ENCODE data around the gene STX12.
A peak's percentile ranks its signal among the peaks of the same experiment; 100 is the strongest.
"Not testable (repeated sequence)": the region's sequence is repeated elsewhere in the genome, so short reads cannot be mapped to it uniquely, and the experiment has no call there.

Gene STX12

GRCh38 chr1:27835501-27835900, 62.5 kb downstream of the STX12 start:
- DNase-seq (ENCODE audit: extremely low spot score) = no peak
- POLR2A ChIA-PET = no interaction called here
- CTCF ChIA-PET = no interaction called here
- TF ChIP-seq PKNOX1 (IDR thresholded peaks at IDR 0.05) = no peak
- no peak for TF ChIP-seq ARNT (IDR thresholded peaks at IDR 0.05)
- no peak for TF ChIP-seq L3MBTL2 (conservative IDR thresholded peaks at IDR 0.05)
- TF ChIP-seq SP1 (IDR thresholded peaks at IDR 0.05) = no peak
- no peak for TF ChIP-seq FOXA1 (IDR thresholded peaks at IDR 0.05)
- no peak for TF ChIP-seq SUZ12 (IDR thresholded peaks at IDR 0.05)
- TF ChIP-seq ZNF384 (IDR thresholded peaks at IDR 0.05) = no peak
- no peak for TF ChIP-seq BHLHE40 (IDR thresholded peaks at IDR 0.05; ENCODE audit: borderline replicate concordance)
- no peak for TF ChIP-seq FOXM1 (IDR thresholded peaks at IDR 0.05; ENCODE audit: borderline replicate concordance)
- TF ChIP-seq TARDBP (IDR thresholded peaks at IDR 0.05) = no peak

GRCh38 chr1:27849951-27850350, 76.9 kb downstream of the STX12 start:
- POLR2A ChIA-PET = no interaction called here
- TF ChIP-seq NFRKB (IDR thresholded peaks at IDR 0.05) (no peak), ARNT (IDR thresholded peaks at IDR 0.05) (no peak), FOXA1 (IDR thresholded peaks at IDR 0.05) (no peak), ZNF384 (IDR thresholded peaks at IDR 0.05) (no peak), L3MBTL2 (conservative IDR thresholded peaks at IDR 0.05) (no peak), SP1 (IDR thresholded peaks at IDR 0.05) (no peak), PKNOX1 (IDR thresholded peaks at IDR 0.05) (no peak), CTBP1 (IDR thresholded peaks at IDR 0.05; ENCODE audit: borderline replicate concordance) (no peak), HDGF (IDR thresholded peaks at IDR 0.05; ENCODE audit: borderline replicate concordance) (no peak), TARDBP (IDR thresholded peaks at IDR 0.05) (no peak)
- DNase-seq (ENCODE audit: extremely low spot score) = no peak
- CTCF ChIA-PET = no interaction called here

DNA sequence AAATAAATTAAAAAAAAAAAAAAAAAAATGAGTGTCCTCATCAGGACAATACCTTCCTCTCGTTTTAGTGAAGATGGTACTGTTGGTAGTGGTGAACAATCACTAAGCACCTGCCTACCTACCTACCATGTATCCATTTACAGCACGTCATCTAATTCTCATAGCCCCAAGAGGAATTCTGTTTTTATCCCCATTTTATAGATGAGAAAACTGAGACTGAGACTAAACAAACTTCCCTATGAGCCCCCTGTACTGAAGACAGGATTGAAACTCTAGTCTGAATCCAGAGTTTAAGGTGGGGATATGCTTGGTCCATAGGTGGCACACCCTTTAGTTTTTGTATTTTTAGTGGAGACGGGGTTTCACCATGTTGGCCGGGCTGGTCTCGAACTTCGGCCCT, 82.1 kb downstream of the STX12 start:
- ChIA-PET POLR2A (no interaction called here), CTCF (no interaction called here)
- TF ChIP-seq ZNF384 (IDR thresholded peaks at IDR 0.05) (0 out of 2 replicates have a peak, but pooled peaks have one; percentile 46), BHLHE40 (IDR thresholded peaks at IDR 0.05; ENCODE audit: borderline replicate concordance) (no peak)
- no peak for DNase-seq (ENCODE audit: extremely low spot score)

DNA sequence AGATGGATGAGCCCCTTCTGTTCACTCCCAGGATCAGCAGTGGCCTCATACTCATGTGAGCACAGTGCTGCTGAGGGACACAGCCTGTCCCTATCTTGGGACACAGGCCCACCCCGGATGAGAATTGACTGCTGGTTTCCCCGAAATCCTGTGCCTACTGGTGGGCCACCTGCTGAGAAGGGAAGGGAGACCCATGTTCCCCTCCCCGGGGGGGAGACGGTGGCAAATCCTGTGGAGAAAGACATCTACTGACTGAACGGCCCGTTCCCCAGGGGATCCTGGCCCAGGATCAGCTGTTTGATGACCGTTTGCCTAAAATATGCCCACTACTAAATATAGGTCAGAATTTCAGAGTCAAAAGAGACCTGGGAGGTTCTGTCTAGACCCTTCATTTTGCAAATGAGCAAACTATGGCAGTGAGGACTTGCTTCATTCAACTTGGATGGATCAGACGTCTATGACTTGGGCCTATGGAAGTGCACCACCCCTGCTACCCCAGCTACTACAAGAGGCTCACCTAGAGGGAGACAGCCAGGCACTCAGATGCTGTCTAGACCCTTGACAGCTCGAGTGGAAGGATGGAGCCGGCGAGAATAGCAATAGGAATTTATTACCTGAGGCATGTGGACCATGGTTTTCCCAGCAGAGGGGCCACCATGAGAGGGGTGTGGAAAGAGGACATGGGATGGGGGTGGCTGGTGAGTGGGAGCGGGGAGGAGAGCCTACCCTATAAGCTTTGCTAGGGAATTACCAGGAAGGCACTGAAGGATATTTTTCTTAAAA, 83.7 kb downstream of the STX12 start:
- CTCF ChIA-PET = interaction anchor here (0.6 to 1.9 kb wide), 6 partner anchors 9 to 1477 kb away, joined by 3 to 8 read pairs (median 4); partner anchors contain the start of gene XKR8
- TF ChIP-seq FOXK2 (IDR thresholded peaks at IDR 0.05) = no peak
- TF ChIP-seq NFRKB (IDR thresholded peaks at IDR 0.05) = no peak
- no peak for TF ChIP-seq L3MBTL2 (conservative IDR thresholded peaks at IDR 0.05)
- no peak for TF ChIP-seq CTBP1 (IDR thresholded peaks at IDR 0.05; ENCODE audit: borderline replicate concordance)
- no peak for TF ChIP-seq ELF4 (IDR thresholded peaks at IDR 0.05)
- TF ChIP-seq HDGF (IDR thresholded peaks at IDR 0.05; ENCODE audit: borderline replicate concordance) = no peak
- no peak for TF ChIP-seq ZNF384 (IDR thresholded peaks at IDR 0.05)
- TF ChIP-seq ARNT (IDR thresholded peaks at IDR 0.05) = no peak
- TF ChIP-seq TARDBP (IDR thresholded peaks at IDR 0.05) = no peak
- no peak for TF ChIP-seq PKNOX1 (IDR thresholded peaks at IDR 0.05)
- no peak for TF ChIP-seq BHLHE40 (IDR thresholded peaks at IDR 0.05; ENCODE audit: borderline replicate concordance)
- TF ChIP-seq FOXM1 (IDR thresholded peaks at IDR 0.05; ENCODE audit: borderline replicate concordance) = no peak
- no peak for TF ChIP-seq SP1 (IDR thresholded peaks at IDR 0.05)
- no peak for TF ChIP-seq FOXA1 (IDR thresholded peaks at IDR 0.05)
- no peak for TF ChIP-seq LEF1 (IDR thresholded peaks at IDR 0.05; ENCODE audit: borderline replicate concordance)
- no peak for TF ChIP-seq SUZ12 (IDR thresholded peaks at IDR 0.05)
- POLR2A ChIA-PET = no interaction called here

DNA sequence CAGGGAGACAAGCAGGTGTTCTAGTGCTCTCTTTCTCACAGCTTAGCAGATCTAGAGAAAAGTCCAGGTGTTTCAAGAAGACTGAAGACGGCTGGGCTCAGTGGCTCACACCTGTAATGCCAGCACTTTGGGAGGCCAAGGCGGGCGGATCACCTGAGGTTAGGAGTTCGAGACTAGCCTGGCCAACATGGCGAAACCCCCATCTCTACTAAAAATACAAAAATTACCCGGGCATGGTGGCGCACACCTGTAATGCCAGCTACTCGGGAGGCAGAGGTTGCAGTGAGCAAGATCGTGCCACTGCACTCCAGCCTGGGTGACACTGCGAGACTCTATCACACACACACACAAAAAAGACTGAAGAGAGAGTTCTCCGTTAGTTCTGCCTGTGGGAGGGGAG, 84.5 kb downstream of the STX12 start:
- CTCF ChIA-PET = interaction anchor here (0.6 to 1.9 kb wide), 9 partner anchors 10 to 1478 kb away, joined by 3 to 8 read pairs (median 3); partner anchors contain the start of genes THEMIS2 and XKR8
- DNase-seq (ENCODE audit: extremely low spot score); POLR2A ChIA-PET: not testable (repeated sequence)

More for the DNA sequence above, 83.7 kb downstream of the STX12 start:
- no peak for DNase-seq (ENCODE audit: extremely low spot score)

DNA sequence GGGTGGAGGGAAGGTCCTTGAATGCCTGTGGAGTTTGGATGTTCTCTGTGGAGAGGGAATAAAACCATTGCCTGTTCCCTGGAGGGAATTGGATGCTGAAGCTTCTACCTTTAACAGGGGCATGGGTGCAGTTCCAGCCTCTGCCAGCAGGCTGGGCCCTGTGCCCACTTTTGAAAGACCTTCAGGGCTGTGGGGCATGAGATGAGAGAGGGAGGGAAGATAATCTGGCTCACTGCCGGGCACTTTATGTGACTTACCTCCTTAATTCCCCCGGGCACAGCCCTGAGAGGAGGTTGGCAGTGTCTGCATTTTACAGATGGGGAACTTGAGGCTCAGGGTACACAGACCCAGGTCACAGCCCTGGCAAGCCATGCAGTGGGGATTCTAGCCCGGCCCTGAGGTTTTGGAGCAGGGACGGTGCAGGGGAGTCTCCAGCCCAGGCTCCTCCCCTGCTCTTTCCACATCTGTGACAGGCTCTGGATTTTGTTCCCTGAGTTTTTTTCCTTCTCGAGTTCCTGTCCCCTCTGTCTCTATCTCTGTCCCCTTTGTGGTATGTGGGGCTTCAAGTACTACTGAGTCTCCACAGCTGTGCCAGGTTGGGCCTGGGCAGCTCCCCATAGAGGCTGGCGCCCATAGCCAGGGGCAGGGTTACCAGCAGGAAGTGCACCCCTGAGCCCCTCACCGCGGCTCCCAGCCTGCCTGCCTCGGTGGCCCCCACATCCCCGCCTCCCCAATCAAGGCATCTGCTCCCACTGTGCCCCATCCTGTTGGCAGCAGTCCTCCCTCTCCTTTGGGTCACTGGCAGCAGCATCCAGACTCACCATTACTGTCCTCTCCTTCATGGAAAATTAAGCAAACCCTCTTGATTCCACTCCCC, 85.3 kb downstream of the STX12 start:
- peak; percentile 88 for DNase-seq (ENCODE audit: extremely low spot score)
- POLR2A ChIA-PET = no interaction called here
- TF ChIP-seq TARDBP (IDR thresholded peaks at IDR 0.05) (no peak), LEF1 (IDR thresholded peaks at IDR 0.05; ENCODE audit: borderline replicate concordance) (no peak), HDGF (IDR thresholded peaks at IDR 0.05; ENCODE audit: borderline replicate concordance) (no peak), FOXK2 (IDR thresholded peaks at IDR 0.05) (no peak), FOXM1 (IDR thresholded peaks at IDR 0.05; ENCODE audit: borderline replicate concordance) (no peak), NFRKB (IDR thresholded peaks at IDR 0.05) (no peak), BHLHE40 (IDR thresholded peaks at IDR 0.05; ENCODE audit: borderline replicate concordance) (no peak), SUZ12 (IDR thresholded peaks at IDR 0.05) (no peak), PKNOX1 (IDR thresholded peaks at IDR 0.05) (no peak)
- CTCF ChIA-PET = interaction anchor here (0.6 to 1.9 kb wide), 7 partner anchors 10 to 122 kb away, joined by 3 to 8 read pairs (median 3); partner anchors contain the start of gene THEMIS2
